Measurements from ENCODE around the gene PLAGL2.
"Not testable (repeated sequence)": the region's sequence is repeated elsewhere in the genome, so short reads cannot be mapped to it uniquely, and the experiment has no call there.

Gene PLAGL2

DNA sequence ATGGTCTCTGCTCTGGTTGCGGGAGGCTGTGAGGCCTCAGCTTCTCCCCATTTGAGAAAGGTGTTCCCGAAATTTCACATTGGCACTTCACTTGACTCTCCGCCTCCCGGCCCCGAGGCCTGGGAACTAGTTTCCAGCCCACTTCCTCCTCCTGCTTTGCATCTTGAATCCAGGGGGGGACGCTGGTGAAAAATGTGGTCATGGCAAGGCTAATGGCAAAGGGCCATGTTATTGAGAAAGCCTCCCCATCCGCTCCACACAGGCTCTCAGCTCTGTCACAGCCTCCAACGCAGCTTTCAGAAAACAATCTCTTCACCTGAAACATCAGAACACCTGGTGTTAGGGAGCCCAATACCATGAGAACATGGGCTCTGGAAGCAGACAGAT, 5.6 kb downstream of the PLAGL2 start:
- peak overlapping the region; percentile 100 for H3K4me3 Mint-ChIP-seq
- H3K9me3 Mint-ChIP-seq = no peaks in the 10 kb centered on the region
- no peaks in the 10 kb centered on the region for H3K27me3 Mint-ChIP-seq
- H3K27ac Mint-ChIP-seq = peak overlapping the region; percentile 97
- peaks cover 97% of the 10 kb centered on the region for H3K36me3 Mint-ChIP-seq (ENCODE audit: low read depth)
- peaks cover 91% of the 10 kb centered on the region for H3K4me1 Mint-ChIP-seq (ENCODE audit: low read depth)

DNA sequence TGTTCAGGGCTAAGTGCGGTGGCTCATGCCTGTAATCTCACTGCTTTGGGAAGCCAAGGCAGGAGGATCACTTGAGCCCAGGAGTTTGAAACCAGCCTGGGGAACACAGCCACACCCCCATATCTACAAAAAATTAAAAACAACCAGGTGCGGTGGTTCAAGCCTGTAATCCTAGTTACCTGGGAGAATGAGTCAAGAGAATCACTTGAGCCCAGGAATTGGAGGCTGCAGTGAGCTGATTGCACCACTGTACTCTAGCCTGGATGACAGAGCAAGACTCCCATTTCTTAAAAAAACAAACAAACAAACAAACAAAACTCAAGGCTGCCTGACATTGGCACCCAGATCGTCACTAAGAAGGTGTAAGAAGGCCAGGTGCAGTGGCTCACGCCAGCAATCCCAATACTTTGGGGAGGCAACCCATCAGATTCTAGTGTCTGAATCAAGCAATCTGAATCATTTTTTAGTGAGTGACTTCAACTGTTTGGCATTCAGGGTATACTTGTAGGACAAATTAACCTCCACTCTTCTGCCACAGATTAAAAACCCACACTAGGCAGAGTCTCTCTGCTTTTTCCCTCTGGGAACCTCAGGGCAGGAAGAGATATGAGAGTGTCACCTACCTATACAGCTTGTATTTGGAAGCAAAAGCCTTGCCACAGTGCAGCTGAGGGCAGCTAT, 6.1 kb downstream of the PLAGL2 start:
- Mint-ChIP-seq H3K27me3 (no peaks in the 10 kb centered on the region), H3K27ac (peak overlapping the region; percentile 97), H3K36me3 (ENCODE audit: low read depth) (peaks cover 97% of the 10 kb centered on the region), H3K4me1 (ENCODE audit: low read depth) (peaks cover 88% of the 10 kb centered on the region), H3K4me3 (peak overlapping the region; percentile 100), H3K9me3 (no peaks in the 10 kb centered on the region)

DNA sequence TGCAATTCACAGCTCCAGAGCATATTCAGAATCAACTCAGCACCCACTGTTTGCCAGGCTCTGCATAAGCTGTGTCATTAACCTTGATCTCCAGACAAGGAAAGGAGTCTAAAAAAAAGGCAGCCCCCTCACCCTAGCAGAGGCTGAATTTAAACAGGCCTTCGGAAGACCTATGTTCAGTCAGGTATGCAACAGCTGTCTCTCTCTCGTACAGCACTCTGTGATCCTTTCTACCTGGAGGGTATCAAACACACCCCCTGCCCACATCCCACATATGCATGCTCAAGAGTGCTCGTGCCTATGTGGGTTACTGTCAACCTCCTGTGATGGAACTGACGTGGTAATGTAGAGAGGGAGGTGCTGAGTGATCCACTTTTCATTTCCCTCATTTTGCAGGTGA, 8.5 kb downstream of the PLAGL2 start:
- Mint-ChIP-seq H3K27ac (peak overlapping the region; percentile 76), H3K4me3 (peak overlapping the region; percentile 37)

DNA sequence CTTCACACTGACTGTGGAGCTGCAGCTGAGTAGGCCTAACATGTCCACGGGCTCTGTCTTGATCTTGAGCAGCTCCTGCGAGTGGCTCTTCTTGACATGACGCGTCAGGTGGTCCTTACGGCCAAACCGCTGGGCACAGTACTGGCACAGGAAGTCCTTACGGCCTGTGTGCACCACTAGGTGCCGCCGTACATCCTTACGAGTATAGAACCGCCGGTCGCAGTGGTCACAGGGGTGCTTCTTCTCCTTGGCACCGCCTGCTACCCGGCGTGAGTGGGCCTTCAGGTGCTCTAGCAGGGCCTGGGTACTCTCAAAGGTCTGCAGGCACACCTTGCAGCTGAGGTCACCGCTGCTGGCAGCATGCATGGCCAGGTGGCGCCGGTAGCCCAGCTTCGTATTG, 10.4 kb downstream of the PLAGL2 start:
- H3K4me3 Mint-ChIP-seq, H3K27ac Mint-ChIP-seq, H3K27me3 Mint-ChIP-seq, H3K9me3 Mint-ChIP-seq: not testable (repeated sequence)
- peaks cover 75% of the 10 kb centered on the region for H3K4me1 Mint-ChIP-seq (ENCODE audit: low read depth)
- H3K36me3 Mint-ChIP-seq (ENCODE audit: low read depth) = peaks cover 94% of the 10 kb centered on the region

More for the DNA sequence above, 8.5 kb downstream of the PLAGL2 start:
- Mint-ChIP-seq H3K4me1 (ENCODE audit: low read depth) (peaks cover 81% of the 10 kb centered on the region), H3K9me3 (no peaks in the 10 kb centered on the region), H3K27me3 (no peaks in the 10 kb centered on the region), H3K36me3 (ENCODE audit: low read depth) (peaks cover 95% of the 10 kb centered on the region)

DNA sequence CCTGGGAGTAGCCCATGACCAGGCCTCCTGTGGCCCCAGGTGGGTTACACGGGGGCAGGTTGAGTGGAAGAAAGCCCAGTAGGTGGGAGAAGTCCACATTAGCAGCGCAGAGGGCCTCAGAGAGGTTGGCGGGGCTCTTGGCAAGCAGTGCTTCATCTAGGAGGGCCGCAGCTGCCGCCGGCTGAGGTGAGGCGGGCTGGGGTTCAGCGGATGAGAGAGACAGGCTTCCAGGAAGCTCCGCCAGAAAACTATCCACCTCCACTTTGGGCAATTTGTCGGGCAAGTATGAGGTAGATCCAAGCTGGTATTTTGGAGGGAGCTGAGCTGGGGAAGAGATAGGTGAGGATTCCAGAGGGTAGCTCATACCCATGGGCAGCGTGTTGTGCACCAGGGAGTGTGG, 10.9 kb downstream of the PLAGL2 start:
- not testable (repeated sequence) for H3K27ac Mint-ChIP-seq, H3K4me3 Mint-ChIP-seq, H3K9me3 Mint-ChIP-seq, H3K27me3 Mint-ChIP-seq
- peaks cover 90% of the 10 kb centered on the region for H3K36me3 Mint-ChIP-seq (ENCODE audit: low read depth)
- peaks cover 74% of the 10 kb centered on the region for H3K4me1 Mint-ChIP-seq (ENCODE audit: low read depth)

DNA sequence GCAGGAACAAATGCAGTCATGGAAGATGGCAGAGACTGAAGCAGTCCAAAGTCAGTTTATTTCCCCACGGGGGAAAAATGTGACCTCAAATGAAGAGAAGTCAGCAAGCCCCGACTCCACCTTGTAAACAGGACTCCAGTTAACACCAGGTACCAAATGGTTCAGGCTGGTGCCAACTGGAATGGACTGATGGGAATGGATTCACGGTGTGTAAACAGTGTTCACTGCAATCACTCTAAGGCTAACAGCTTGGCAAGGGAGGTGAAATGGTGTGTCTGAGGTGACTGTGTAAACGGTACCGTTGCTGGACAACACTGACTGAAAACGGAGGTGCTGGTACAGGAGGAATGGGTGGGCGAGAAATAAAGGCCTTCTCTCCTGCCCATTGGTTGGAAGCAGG, 12.0 kb downstream of the PLAGL2 start:
- Mint-ChIP-seq H3K9me3 (no peaks in the 10 kb centered on the region), H3K4me3 (no peak overlapping the region), H3K36me3 (ENCODE audit: low read depth) (peaks cover 80% of the 10 kb centered on the region), H3K27me3 (no peaks in the 10 kb centered on the region), H3K4me1 (ENCODE audit: low read depth) (peaks cover 74% of the 10 kb centered on the region), H3K27ac (peak overlapping the region; percentile 75)

DNA sequence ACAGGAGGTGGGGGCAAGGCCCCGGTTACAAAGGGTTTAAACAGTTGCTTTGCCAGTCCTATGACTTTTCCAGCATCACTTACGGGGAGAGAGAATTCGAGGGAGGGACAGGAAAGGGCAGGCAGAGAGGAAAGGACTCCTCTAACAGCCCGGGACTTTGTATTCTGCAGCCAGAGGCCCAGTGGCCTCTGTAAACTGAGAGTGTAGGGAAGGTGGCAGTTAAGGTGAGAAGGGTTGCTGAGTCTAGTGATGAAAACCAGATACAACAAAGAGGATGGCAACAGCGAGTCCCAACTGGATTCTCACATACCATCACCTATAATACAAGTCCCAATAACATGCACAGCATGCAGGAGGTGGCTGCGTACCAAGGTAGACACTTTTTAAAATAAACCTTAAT, 13.5 kb downstream of the PLAGL2 start:
- peaks cover 64% of the 10 kb centered on the region for H3K36me3 Mint-ChIP-seq (ENCODE audit: low read depth)
- no peak overlapping the region for H3K4me3 Mint-ChIP-seq
- H3K27me3 Mint-ChIP-seq = no peaks in the 10 kb centered on the region
- no peaks in the 10 kb centered on the region for H3K9me3 Mint-ChIP-seq
- H3K4me1 Mint-ChIP-seq (ENCODE audit: low read depth) = peaks cover 69% of the 10 kb centered on the region
- peak overlapping the region; percentile 42 for H3K27ac Mint-ChIP-seq

DNA sequence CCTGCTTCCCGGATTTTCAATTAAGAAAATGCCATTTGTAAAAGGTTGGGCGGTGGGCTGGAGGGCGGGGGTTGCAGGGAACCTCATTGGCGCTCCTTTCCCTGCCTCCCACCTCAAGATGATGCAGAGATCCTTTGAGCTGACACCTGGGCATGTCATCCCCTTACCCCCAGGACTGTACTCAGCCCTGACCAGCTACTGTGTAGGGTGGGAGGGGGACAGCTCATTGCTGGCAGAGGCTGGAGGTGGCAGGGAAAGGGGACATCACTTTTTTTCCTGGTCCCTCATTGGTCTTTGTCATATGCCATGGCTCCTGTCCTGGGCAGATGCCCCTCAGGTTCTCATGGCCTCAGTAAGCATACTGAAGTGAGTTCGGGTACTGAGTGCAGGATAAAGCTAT, 14.2 kb downstream of the PLAGL2 start:
- H3K27ac Mint-ChIP-seq, H3K9me3 Mint-ChIP-seq, H3K4me3 Mint-ChIP-seq, H3K27me3 Mint-ChIP-seq: not testable (repeated sequence)
- Mint-ChIP-seq H3K36me3 (ENCODE audit: low read depth) (peaks cover 61% of the 10 kb centered on the region), H3K4me1 (ENCODE audit: low read depth) (peaks cover 67% of the 10 kb centered on the region)

DNA sequence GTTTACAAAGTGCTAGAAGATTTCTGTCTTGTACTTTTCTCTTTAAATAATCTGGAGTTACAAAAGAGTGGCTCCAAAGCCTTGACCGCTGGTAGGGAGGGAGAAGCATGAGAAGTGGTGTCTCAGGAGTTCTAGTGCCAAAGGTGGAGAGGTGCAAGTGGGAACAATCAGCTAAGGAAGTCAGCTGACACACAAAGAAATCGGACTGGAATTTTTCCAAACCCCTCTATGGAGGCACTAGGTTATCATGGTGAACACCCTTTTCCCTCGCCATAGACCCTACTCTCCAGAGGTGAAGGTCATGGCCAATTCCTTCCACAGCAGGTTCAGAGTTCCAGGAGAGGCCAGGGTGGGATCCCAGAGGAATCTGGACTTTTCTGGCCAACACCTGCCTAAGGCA, 14.8 kb downstream of the PLAGL2 start:
- Mint-ChIP-seq H3K36me3 (ENCODE audit: low read depth) (peaks cover 56% of the 10 kb centered on the region), H3K4me3 (no peak overlapping the region), H3K27ac (peak overlapping the region; percentile 67), H3K4me1 (ENCODE audit: low read depth) (peaks cover 64% of the 10 kb centered on the region), H3K9me3 (no peaks in the 10 kb centered on the region), H3K27me3 (no peaks in the 10 kb centered on the region)

DNA sequence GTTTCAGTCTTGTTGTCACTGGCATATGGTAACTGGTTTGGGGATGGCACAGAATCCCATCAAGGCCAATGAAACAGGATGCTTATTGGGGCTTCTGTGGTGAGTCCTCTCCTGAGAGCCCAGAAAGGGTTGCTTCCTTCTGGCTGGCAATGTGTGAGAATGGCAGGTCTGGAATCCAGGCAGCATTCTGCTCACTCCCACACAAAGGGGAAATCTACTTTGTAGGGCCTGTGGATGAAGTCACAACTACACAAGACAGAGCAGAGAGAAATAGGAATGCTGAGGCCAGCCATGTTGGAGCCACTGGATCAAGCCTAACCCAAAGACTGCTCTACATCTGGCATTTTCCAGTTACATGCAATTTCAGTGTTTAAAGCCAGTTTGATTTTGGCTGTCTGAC, 15.7 kb downstream of the PLAGL2 start:
- no peaks in the 10 kb centered on the region for H3K27me3 Mint-ChIP-seq
- peaks cover 47% of the 10 kb centered on the region for H3K36me3 Mint-ChIP-seq (ENCODE audit: low read depth)
- no peak overlapping the region for H3K4me3 Mint-ChIP-seq
- peak overlapping the region; percentile 84 for H3K27ac Mint-ChIP-seq
- H3K9me3 Mint-ChIP-seq = no peaks in the 10 kb centered on the region
- H3K4me1 Mint-ChIP-seq (ENCODE audit: low read depth) = peaks cover 60% of the 10 kb centered on the region

DNA sequence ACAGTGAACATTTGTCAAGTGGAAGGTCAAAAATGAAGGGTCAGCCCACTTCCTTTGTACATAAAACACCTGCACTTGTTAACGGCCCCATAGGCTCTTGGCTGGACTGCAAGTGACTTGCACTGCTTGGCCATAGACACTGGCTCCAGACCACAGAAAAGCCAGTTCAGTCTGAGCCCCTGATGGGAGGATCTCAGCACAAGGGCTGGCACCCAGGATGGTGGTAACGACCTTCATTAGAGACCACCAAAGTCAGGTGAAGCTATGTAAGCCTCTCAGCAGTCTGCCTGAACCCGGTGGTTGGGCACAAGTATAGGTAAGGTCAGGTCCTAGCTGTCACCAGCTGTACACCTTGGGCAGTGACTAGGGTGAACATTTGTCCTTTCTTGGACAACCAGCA, 16.1 kb downstream of the PLAGL2 start:
- Mint-ChIP-seq H3K27ac (peak overlapping the region; percentile 84), H3K36me3 (ENCODE audit: low read depth) (peaks cover 43% of the 10 kb centered on the region), H3K4me1 (ENCODE audit: low read depth) (peaks cover 57% of the 10 kb centered on the region), H3K27me3 (no peaks in the 10 kb centered on the region), H3K9me3 (no peaks in the 10 kb centered on the region), H3K4me3 (no peak overlapping the region)

DNA sequence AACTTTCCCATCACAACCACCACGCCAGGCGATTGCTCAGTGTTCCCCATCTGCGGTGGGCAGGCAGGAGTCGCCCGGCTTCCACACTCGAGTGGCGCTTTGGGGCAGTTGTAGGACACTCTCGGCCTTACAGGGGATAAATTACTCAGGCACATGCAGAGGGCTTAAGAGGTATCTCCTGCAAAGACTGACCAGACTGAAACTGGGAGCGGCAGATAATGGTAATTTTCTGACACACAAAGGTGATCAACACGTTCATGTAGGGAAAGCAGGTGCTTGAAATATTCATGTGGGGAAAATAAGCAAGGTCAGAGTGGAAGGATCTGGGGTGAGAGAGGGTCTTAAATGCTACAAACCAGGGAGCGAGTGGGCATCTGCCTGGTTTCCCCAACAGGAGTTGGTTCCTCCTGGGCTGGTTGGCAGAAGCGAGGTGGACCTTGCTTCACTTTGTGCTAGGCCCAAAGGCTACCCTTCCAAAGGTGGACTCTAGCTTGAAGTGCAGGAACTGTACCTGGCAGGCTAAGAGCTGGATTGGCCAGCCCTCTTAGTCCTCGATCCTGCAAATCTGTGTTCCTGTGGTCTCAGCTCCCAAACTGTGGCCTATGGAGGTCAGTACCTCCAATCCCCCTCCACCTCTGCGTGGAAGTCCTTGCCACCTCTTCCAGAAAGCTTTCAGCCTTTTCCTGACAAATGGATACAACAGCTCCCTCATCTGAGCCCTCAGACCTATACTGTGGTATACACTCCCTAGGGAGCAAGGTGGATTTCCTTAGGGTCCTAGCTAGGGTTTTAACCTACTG, 16.7 kb downstream of the PLAGL2 start:
- Mint-ChIP-seq H3K9me3 (no peaks in the 10 kb centered on the region), H3K4me1 (ENCODE audit: low read depth) (peaks cover 52% of the 10 kb centered on the region), H3K4me3 (peak overlapping the region; percentile 66), H3K27ac (peak overlapping the region; percentile 84), H3K27me3 (no peaks in the 10 kb centered on the region), H3K36me3 (ENCODE audit: low read depth) (peaks cover 37% of the 10 kb centered on the region)

DNA sequence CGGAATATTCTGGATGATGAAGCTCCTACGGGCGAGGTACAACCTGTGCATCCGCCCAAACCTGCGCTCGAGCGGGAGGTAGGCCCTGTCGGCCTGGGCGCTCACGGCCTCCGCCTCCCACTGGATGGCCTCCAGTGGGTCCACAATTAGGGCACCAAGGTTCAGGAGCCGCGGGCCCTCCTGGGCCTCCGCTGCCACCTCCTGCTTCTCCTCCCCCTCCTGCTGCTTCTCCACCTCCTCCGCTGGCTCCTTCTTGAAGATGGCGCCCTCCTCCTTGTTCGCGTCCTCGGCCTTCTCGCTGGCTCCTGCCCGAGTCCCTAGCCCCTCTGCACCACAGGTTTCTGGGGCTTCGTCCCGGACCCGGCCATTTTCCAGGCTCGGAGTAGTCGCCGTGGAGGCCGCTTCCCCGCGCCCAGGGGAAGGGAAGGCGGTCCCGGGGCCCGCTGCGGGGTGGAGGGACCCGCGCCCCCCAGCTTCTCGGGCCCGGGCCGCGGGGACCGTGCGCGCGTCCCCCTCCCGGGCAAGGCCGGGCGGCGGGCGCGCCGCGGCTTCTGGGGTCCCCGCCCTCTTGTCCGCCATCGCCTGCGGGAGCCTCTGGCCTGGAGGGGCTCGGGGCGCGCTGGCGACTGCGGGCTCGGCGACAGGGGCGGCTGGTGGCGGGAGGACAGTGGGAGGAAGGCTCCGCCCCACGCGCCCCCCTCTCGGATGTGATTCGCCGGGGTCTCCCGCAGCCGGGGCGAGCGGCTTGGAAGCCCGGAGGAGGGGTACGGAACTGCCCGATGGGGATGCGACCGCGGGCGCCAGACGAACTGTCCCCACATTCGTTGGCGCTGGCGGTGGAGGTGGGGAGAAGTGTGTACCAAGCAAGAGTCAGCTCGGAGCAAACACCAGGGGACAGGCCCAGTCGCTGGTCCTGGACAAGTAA, 17.6 kb downstream of the PLAGL2 start:
- Mint-ChIP-seq H3K27ac (peak overlapping the region; percentile 84), H3K4me3 (peak overlapping the region; percentile 78), H3K36me3 (ENCODE audit: low read depth) (peaks cover 28% of the 10 kb centered on the region), H3K9me3 (no peaks in the 10 kb centered on the region), H3K27me3 (no peaks in the 10 kb centered on the region), H3K4me1 (ENCODE audit: low read depth) (peaks cover 45% of the 10 kb centered on the region)

DNA sequence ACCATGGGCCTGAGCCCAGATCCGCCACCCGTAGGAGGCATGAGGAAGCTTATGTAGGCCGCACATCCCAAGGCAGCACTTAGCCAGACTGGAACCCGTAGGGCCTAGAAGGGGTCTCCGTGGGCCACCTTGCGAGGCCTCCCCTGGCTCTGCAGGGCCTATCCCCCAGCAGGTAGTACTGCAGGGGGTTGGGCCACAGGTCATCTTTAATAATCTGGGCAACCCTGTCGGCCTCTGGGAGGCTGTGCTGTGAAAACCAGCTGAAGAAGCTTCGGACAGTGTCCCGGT, 18.5 kb downstream of the PLAGL2 start:
- H3K27ac Mint-ChIP-seq = peak overlapping the region; percentile 17
- no peaks in the 10 kb centered on the region for H3K27me3 Mint-ChIP-seq
- peaks cover 22% of the 10 kb centered on the region for H3K36me3 Mint-ChIP-seq (ENCODE audit: low read depth)
- H3K4me3 Mint-ChIP-seq = peak overlapping the region; percentile 78
- peaks cover 41% of the 10 kb centered on the region for H3K4me1 Mint-ChIP-seq (ENCODE audit: low read depth)
- no peaks in the 10 kb centered on the region for H3K9me3 Mint-ChIP-seq
